ENCODE data around the gene MACC1. TPM values are rescaled to one million over a fixed set of nuclear protein-coding genes. Genes with fewer than 3 reads are reported as not detected.

The MACC1 gene
- total and polyA plus RNA-seq, 2 donors (not counting 1 experiment from before 2014, with no cell fraction given): 0.92 to 6.2 TPM

GRCh38 chr7:20197125-20197748, 19.9 kb downstream of the MACC1 start:
- Histone ChIP-seq H3K36me3 (replicated peaks in 1 of 2; ENCODE audit: control extremely low read depth in 1 of 2, control insufficient read depth in 1 of 2, extremely low read depth in 1 of 2, insufficient read depth in 2 of 2, low read length in 1 of 2) (no peaks in the 10 kb centered on the region), H3K79me2 (ENCODE audit: control insufficient read depth, insufficient read depth, low read length) (no peaks in the 10 kb centered on the region), H4K20me1 (ENCODE audit: control insufficient read depth, insufficient read depth, low read length, poor library complexity, severe bottlenecking) (no peaks in the 10 kb centered on the region), H3K4me2 (replicated peaks; ENCODE audit: low read depth, low read length, poor library complexity, severe bottlenecking) (no peak overlapping the region), H3K9ac (ENCODE audit: low read length) (no peak overlapping the region), H3K9me3 (ENCODE audit: control extremely low read depth in 1 of 3, control insufficient read depth in 2 of 3, insufficient read depth in 1 of 3, low read length in 2 of 3) (peaks cover 0 to 1% (median 0%) of the 10 kb centered on the region in 3 donors), H3K4me1 (ENCODE audit: control insufficient read depth in 2 of 2, insufficient read depth in 2 of 2, low read length in 2 of 2) (peaks cover 39 to 42% of the 10 kb centered on the region in 2 donors), H3K4me3 (ENCODE audit: control extremely low read depth in 1 of 5, extremely low read depth in 1 of 5, insufficient read depth in 1 of 5, low read depth in 2 of 5, low read length in 4 of 5) (no peak overlapping the region), H3K27ac (ENCODE audit: low read length in 2 of 2) (no peak overlapping the region), H3K27me3 (replicated peaks in 1 of 4; ENCODE audit: control extremely low read depth in 1 of 4, control insufficient read depth in 3 of 4, insufficient read depth in 4 of 4, low read length in 3 of 4) (no peaks in the 10 kb centered on the region), H2AFZ (ENCODE audit: insufficient read depth, low read depth, low read length, poor library complexity, severe bottlenecking) (no peak overlapping the region)
- DNase-seq: no peak
- no peak overlapping the region for H3K4me3 Mint-ChIP-seq
- ChIA-PET POLR2A (no interaction called here), CTCF (interaction anchor here (1.2 to 1.4 kb wide), 2 partner anchors 14 to 114 kb away, joined by 3 to 4 read pairs; no protein-coding TSS in a partner anchor)
- no peak for ATAC-seq (ENCODE audit: low read depth)
- no peaks in the 10 kb centered on the region for H3K27me3 Mint-ChIP-seq
- H3K27ac Mint-ChIP-seq: no peak overlapping the region
- no peak for TF ChIP-seq CTCF (IDR thresholded peaks at IDR 0.05)
- TF ChIP-seq EZH2 (IDR thresholded peaks at IDR 0.05; ENCODE audit: borderline replicate concordance, insufficient read depth, low read depth, low read length, poor library complexity, severe bottlenecking): no peak
- 100% methylated on average over 2 of the region's 4 CpGs for WGBS (ENCODE audit: insufficient coverage)
- H3K4me1 Mint-ChIP-seq: peaks cover 49% of the 10 kb centered on the region
- H3K9me3 Mint-ChIP-seq (ENCODE audit: insufficient read depth): no peaks in the 10 kb centered on the region
- intact Hi-C loops (cut with micrococcal nuclease): loop anchor here (5.0 kb wide), 1 partner anchor 85 kb away; no protein-coding TSS in a partner anchor

GRCh38 chr7:20194343-20194995, 22.7 kb downstream of the MACC1 start:
- TF ChIP-seq CTCF (IDR thresholded peaks at IDR 0.05) (no peak), EZH2 (IDR thresholded peaks at IDR 0.05; ENCODE audit: borderline replicate concordance, insufficient read depth, low read depth, low read length, poor library complexity, severe bottlenecking) (no peak)
- H4K20me1 ChIP-seq (ENCODE audit: control insufficient read depth, insufficient read depth, low read length, poor library complexity, severe bottlenecking): no peaks in the 10 kb centered on the region
- CTCF ChIA-PET: interaction anchor here (2.1 kb wide), 1 partner anchor 23 kb away, joined by 5 read pairs; the partner anchor contains the start of gene MACC1
- peaks cover 28 to 31% of the 10 kb centered on the region in 2 donors for H3K4me1 ChIP-seq (ENCODE audit: control insufficient read depth in 2 of 2, insufficient read depth in 2 of 2, low read length in 2 of 2)
- Mint-ChIP-seq H3K27me3 (no peaks in the 10 kb centered on the region), H3K9me3 (ENCODE audit: insufficient read depth) (peaks cover under 1% of the 10 kb centered on the region), H3K4me3 (no peak overlapping the region), H3K4me1 (peaks cover 42% of the 10 kb centered on the region), H3K27ac (peak overlapping the region; percentile 10)
- no peak overlapping the region for H3K9ac ChIP-seq (ENCODE audit: low read length)
- no peak overlapping the region for H2AFZ ChIP-seq (ENCODE audit: insufficient read depth, low read depth, low read length, poor library complexity, severe bottlenecking)
- intact Hi-C loops (cut with micrococcal nuclease): loop anchor here (5.0 kb wide), 1 partner anchor 42 kb away; no protein-coding TSS in a partner anchor
- H3K9me3 ChIP-seq (ENCODE audit: control extremely low read depth in 1 of 3, control insufficient read depth in 2 of 3, insufficient read depth in 1 of 3, low read length in 2 of 3): peaks cover 0 to 7% (median 1%) of the 10 kb centered on the region in 3 donors
- no peaks in the 10 kb centered on the region for H3K79me2 ChIP-seq (ENCODE audit: control insufficient read depth, insufficient read depth, low read length)
- H3K4me2 ChIP-seq (replicated peaks; ENCODE audit: low read depth, low read length, poor library complexity, severe bottlenecking): no peak overlapping the region
- H3K27ac ChIP-seq (ENCODE audit: low read length in 2 of 2): no peak overlapping the region
- POLR2A ChIA-PET: no interaction called here
- no peaks in the 10 kb centered on the region for H3K36me3 ChIP-seq (replicated peaks in 1 of 2; ENCODE audit: control extremely low read depth in 1 of 2, control insufficient read depth in 1 of 2, extremely low read depth in 1 of 2, insufficient read depth in 2 of 2, low read length in 1 of 2)
- DNase-seq (no peak), ATAC-seq (ENCODE audit: low read depth) (no peak)
- WGBS (ENCODE audit: insufficient coverage): 100% methylated on average over 2 of the region's 4 CpGs
- no peak overlapping the region for H3K4me3 ChIP-seq (ENCODE audit: control extremely low read depth in 1 of 5, extremely low read depth in 1 of 5, insufficient read depth in 1 of 5, low read depth in 2 of 5, low read length in 4 of 5)
- H3K27me3 ChIP-seq (replicated peaks in 1 of 4; ENCODE audit: control extremely low read depth in 1 of 4, control insufficient read depth in 3 of 4, insufficient read depth in 4 of 4, low read length in 3 of 4): no peaks in the 10 kb centered on the region
